ENCODE data around the gene SNX11. TPM values are rescaled to one million over a fixed set of nuclear protein-coding genes. Genes with fewer than 3 reads are reported as not detected.

The SNX11 gene
- total RNA-seq, 1 donor from 2014 or later: 11.4 TPM

GRCh38 chr17:48153691-48154358 is 46.3 kb downstream of the SNX11 start:
- intact Hi-C loops (cut with DNase I): loop anchor here (5.0 kb wide), 1 partner anchor 463 kb away; the partner anchor contains the start of gene HOXB8
- DNase-seq (ENCODE audit: low spot score): no peak

GRCh38 chr17:48155889-48156611 is 48.5 kb downstream of the SNX11 start:
- intact Hi-C loops (cut with DNase I): no loop called here

GRCh38 chr17:48159232-48159631 is 51.7 kb downstream of the SNX11 start:
- intact Hi-C loops (cut with DNase I): no loop called here
- DNase-seq (ENCODE audit: low spot score): no peak

More at GRCh38 chr17:48155889-48156611, 48.5 kb downstream of the SNX11 start:
- DNase-seq (ENCODE audit: low spot score): no peak

- DNase-seq (ENCODE audit: low spot score): no peak
- intact Hi-C loops (cut with DNase I): no loop called here
Measured at GRCh38 chr17:48160177-48161081, 52.9 kb downstream of the SNX11 start.

- DNase-seq (ENCODE audit: low spot score): no peak
- intact Hi-C loops (cut with DNase I): no loop called here
Measured at GRCh38 chr17:48161127-48161905, 53.8 kb downstream of the SNX11 start.

- intact Hi-C loops (cut with DNase I): no loop called here
- no peak for DNase-seq (ENCODE audit: low spot score)
Measured at GRCh38 chr17:48162306-48162934, 54.9 kb downstream of the SNX11 start.

GRCh38 chr17:48162946-48163506 is 55.5 kb downstream of the SNX11 start:
- intact Hi-C loops (cut with DNase I): no loop called here

GRCh38 chr17:48163809-48164208 is 56.2 kb downstream of the SNX11 start:
- no peak for DNase-seq (ENCODE audit: low spot score)
- intact Hi-C loops (cut with DNase I): no loop called here

More at GRCh38 chr17:48162946-48163506, 55.5 kb downstream of the SNX11 start:
- DNase-seq (ENCODE audit: low spot score): no peak

GRCh38 chr17:48169926-48170325 is 62.4 kb downstream of the SNX11 start:
- intact Hi-C loops (cut with DNase I): no loop called here
- DNase-seq (ENCODE audit: low spot score): no peak

Small RNA genes within 50 kb of the gene (microRNA-seq; reads per million reads assigned to microRNA genes)
- gene MIR1203: not detected

Other genes with a start within 250 kb of the SNX11 start
- gene SP2, start 211.5 kb upstream of the SNX11 start, total RNA-seq: 16.3 TPM
- 21.3 TPM for gene PNPO, start 166.2 kb upstream of the SNX11 start, total RNA-seq
- gene PRR15L, start 149.9 kb upstream of the SNX11 start, total RNA-seq: not detected
- gene CDK5RAP3, start 136.7 kb upstream of the SNX11 start, total RNA-seq: 58.2 TPM
- 78.6 TPM for gene COPZ2, start 70.0 kb upstream of the SNX11 start, total RNA-seq
- 604 TPM for gene NFE2L1, start 59.4 kb upstream of the SNX11 start, total RNA-seq
- 31.2 TPM for gene CBX1, start 6.3 kb upstream of the SNX11 start, total RNA-seq